Sigmoid colon (tissue), 4 donors: ENCODE measurements around the gene CTSW.

Experiments
- EP300 ChIP-seq, 4 donors: sonication (generic); formaldehyde crosslinking; IDR thresholded peaks; one replicate each; pipeline ENCODE4 v1.6.1; 2017; ENCODE audit warnings: antibody characterized with exemption in 4 of 4
- POLR2A ChIP-seq, 2 donors: fragments of 450-650 bp; IDR thresholded peaks; one replicate each; pipeline ENCODE4 v1.6.1; 2016; ENCODE audit warnings: antibody characterized with exemption in 2 of 2, mild to moderate bottlenecking in 2 of 2, moderate library complexity in 2 of 2
- TF ChIP-seq, protein P1 (sequence below), 4 experiments: fragments of 450-650 bp in 3 of 4; fragments of 200-600 bp in 1 of 4; IDR thresholded peaks; one replicate each; pipeline ENCODE4 v1.5.1; 2016 to 2019; ENCODE audit warnings: antibody characterized with exemption in 4 of 4, mild to moderate bottlenecking in 3 of 4, moderate library complexity in 2 of 4

- TF ChIP-seq POLR2A (IDR thresholded peaks at IDR 0.05) (no peak), EP300 (IDR thresholded peaks at IDR 0.05) (no peak)
- TF ChIP-seq, protein P1, sequence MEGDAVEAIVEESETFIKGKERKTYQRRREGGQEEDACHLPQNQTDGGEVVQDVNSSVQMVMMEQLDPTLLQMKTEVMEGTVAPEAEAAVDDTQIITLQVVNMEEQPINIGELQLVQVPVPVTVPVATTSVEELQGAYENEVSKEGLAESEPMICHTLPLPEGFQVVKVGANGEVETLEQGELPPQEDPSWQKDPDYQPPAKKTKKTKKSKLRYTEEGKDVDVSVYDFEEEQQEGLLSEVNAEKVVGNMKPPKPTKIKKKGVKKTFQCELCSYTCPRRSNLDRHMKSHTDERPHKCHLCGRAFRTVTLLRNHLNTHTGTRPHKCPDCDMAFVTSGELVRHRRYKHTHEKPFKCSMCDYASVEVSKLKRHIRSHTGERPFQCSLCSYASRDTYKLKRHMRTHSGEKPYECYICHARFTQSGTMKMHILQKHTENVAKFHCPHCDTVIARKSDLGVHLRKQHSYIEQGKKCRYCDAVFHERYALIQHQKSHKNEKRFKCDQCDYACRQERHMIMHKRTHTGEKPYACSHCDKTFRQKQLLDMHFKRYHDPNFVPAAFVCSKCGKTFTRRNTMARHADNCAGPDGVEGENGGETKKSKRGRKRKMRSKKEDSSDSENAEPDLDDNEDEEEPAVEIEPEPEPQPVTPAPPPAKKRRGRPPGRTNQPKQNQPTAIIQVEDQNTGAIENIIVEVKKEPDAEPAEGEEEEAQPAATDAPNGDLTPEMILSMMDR (IDR thresholded peaks at IDR 0.05): no peak
Observed at GRCh38 chr11:65852508-65853245, 27.0 kb upstream of the CTSW start.
